HG02571 (cell line): Measurements from ENCODE around the gene TPRKB.
A peak's percentile ranks its signal among the peaks of the same experiment; 100 is the strongest.
"Not testable (repeated sequence)": the region's sequence is repeated elsewhere in the genome, so short reads cannot be mapped to it uniquely, and the experiment has no call there.

Source experiments
- ATAC-seq: cut with Tn5 transposase; IDR thresholded peaks from one replicate; pipeline ENCODE4 v1.9.1; 2021; ENCODE audit warnings: mild to moderate bottlenecking, moderate library complexity; ENCODE audit not compliant: unreplicated experiment

The TPRKB gene

DNA sequence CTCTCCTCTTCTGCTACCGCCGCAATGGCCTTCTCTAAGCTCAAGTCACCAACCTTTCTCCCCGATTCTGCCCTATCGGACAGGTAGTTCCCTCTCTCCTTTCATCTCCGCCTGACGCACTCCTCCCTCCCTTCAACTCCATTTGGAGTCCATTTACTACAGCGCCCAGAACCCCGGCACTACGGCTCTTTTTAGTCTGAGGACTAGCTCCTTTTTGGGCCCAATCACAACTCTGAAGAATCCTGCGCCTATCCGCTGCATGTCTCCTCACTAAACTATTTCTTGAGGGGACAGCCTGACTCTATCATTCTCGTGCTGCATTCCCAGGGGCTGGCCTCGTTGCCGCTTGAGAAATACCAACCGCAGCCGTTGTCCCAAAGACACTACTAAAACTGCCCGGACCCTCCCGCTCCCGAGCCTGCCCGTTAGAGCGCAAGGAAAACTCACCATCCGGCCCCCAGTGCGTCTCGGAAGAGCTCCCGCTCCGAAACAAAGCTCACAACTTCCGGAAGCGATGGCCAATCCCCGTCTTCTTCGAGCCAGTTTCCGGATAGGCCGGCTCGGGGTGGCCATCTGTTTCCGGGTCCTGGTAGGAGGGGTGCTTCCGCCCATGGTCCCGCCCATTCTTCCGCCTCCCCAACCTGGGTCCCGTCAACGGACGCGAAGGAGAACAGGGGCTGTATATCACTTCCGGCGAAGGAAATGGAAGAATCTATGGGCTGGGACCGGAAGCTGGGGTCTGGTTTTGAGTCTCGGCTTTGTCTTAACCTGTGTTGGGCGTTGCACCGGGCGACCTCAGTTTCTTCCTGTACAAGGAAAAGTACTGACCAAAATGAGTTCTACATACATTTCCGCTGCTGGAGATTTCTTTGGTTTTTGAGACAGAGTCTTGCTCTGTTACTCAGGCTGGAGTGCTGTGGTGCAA, at the start of gene TPRKB:
Gene TPRKB (minus strand): TSS at position 491 of the 925 bp plus-strand sequence. CDS start 2,776 bp downstream, outside the sequence.
- peak; percentile 97 for ATAC-seq

DNA sequence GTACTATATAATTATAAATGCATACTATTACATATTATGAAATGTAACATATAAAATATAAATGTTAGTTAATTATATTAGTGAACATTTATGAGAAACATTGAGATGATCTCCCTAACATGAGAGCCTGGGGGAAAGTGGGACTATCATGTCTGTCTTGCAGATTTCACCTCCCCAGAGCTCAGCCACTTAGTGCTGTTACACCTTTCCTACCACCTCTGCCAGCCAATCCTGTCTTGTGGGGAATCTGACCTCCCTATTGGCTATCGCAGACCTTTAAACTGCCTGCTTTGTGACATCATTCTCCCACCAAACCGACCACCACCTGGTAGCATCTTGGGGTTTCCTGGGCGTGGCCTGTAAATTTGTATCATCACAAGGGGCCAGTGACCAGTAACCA, 46.7 kb upstream of the TPRKB start, which contains the start of gene C2orf78:
Gene C2orf78 (plus strand): TSS at position 301 of the 400 bp plus-strand sequence. CDS start 127 bp downstream, outside the sequence.
- not testable (repeated sequence) for ATAC-seq

DNA sequence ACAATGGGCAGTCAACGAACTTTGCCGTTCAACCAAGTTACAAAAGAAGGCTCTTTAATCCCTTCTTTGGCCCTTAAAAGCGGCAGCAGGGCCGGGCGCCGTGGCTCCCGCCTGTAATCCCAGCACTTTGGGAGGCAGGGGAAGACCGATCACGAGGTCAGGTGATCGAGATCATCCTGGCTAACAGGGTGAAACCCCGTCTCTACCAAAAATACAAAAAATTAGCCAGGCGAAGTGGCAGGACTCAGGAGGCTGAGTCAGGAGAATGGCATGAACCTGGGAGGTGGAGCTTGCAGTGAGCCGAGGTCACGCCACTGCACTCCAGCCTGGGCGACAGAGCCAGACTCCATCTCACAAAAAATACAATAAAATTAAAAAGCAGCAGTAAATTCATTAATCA, 46.3 kb upstream of the TPRKB start:
- ATAC-seq: not testable (repeated sequence)

DNA sequence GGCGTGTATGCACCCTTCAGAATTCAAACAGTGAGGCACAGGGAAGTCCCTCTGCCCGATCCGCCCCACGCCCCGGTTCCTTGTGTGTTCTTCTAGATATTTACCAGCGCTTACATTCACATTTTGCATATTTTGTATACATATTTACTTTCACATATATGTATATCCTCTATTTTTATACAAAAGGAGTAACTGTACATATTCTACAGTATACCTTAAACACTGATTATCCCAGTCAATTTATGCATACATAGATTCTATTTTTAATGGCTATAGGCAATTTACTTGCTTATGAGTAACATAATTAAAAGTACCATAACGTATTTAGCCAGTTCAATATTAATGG, 43.1 kb upstream of the TPRKB start:
- ATAC-seq: no peak

DNA sequence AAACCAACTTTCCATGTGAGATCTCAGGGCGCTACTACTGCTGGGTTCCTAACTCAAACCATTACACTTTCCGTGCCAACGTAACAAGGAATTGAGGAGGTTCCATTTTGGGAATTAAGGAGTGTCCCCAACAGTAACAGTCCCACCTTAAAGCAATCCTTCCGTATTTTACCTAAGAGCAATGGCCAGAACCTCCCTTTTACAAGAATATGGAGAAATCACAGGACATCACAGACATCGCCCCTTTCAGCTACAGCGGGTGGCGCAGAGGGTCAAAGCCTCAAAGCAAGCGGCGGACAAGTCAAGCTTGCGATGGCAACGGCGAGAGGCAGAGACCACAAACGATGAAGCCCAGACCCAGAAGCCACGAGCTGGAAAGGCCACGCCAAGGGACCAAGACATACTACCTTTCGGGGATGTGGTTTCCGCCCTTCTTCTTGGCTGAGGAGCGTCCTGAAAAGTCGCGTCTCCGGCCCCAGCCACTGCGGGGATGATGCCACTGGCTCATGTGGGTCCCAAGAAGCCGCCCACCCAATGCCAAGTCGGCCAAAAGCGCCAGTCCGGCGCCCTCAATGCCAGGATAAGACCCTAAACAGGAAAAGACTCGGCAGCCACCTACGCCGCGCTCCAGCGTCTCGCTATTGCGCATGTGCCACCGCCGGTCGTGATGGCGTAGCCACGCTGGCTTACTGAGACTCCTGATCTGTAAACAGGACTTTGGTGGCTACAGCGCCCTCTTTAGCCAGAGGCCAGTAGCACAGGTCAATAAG, 42.5 kb upstream of the TPRKB start, which contains the start of gene DUSP11:
Gene DUSP11 (minus strand): TSS at position 637 of the 770 bp plus-strand sequence. CDS start 129 bp downstream, at position 508.
- peak; percentile 98 for ATAC-seq

DNA sequence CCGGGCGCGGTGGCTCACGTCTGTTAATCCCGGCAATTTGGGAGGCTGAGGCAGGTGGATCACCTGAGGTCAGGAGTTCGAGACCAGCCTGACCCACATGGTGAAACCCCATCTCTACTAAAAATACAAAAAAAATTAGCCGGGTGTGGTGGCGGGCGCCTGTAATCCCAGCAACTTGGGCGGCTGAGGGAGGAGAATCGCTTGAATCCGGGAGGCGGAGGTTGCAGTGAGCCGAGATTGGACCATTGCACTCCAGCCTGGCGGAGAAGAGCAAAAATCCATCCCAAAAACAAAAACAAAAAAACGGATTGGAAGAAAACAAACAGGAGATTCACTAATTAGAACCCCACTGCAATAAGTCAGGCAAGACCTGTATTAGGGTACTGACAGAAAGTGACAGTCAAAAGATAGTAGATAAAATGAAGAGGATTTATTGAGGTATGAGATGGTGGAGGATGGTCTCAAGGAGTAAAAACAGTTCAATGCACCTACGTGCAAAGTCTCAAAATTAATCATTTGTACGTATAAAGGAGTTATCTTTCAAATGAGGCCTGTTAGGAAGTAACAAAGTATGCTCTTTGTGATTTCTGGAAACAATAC, 41.8 kb upstream of the TPRKB start:
- not testable (repeated sequence) for ATAC-seq

DNA sequence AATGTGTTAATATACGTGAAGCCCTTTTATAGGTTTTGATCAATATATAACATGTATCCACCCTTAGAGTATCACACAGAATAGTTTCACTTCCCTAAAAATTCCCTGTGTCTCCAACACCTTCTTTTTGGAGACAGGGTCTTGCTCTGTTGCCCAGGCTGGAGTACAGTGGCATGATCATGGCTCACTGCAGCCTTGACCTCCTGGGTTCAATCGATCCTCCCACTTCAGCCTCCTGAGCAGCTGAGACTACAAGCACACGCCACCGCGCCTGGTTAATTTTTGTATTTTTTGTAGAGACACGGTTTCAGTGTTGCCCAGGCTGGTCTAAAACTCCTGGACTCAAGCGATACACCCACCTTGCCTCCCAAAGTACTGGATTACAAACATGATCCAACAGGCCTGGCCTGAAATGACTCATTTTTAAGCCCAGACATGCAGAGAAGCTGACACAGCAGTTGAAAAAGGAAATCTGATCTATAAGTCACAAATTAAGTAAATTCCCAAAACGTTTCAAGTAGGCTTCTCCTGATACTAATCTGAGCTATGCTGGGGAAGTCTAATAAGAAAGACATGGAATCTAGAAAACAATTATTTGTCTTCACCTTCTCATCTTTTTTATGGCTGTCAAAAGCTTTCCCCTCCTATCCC, 39.8 kb upstream of the TPRKB start:
- ATAC-seq: no peak

DNA sequence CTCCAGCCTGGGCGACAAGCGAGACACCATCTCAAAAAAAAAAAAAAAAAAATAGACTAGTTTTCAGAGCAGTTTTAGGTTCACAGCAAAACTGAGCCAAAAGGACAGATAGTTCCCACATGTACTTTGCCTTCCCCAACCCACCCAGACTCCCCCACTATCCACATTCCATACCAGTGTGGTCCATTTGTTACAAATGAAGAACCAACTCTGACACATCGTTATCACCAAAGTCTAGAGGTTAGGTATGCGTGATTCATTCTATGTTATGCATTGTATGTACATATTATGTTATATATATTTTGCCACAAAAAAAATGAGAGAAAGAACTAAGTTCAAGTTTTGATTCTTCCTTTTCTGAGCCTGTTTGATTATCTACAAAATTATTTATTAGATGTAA, 39.2 kb upstream of the TPRKB start:
- ATAC-seq: no peak

DNA sequence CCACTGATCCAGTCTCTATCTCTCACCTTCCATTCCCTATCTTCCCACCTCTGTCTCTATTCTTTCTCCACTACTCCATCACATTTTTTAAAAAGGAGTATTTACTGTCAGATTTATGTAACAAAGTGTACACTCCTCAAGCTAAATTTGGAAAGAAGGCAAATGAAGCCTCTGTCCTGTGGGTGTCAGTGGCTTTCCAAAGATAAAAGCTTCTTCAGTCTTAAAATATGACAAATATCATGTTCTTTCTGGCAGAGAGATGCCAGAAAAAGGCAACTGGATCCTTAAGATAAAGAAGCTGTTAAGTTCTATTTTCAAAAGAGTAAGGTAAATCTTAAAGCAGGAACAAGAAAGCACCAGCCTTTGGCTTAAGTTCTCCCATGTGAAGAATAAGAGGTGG, 35.7 kb upstream of the TPRKB start:
- ATAC-seq: no peak

DNA sequence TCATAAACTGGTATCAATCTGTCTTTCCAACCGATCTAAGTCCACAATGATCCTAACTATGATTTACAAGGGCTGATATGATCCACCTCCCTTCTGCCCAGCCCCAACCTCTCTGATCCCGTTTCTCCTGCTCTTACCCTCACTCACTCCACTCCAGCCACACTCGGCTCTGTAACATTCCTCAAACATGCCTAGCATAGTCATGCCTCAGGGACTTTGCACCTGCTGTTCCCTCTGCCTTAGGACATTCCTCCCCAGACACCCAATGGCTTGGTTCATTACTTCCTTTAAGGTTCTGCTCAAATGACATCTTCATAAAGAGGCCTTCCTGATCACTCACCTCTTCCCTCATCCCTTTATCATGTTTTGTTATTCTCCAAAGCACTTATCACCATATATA, 33.6 kb upstream of the TPRKB start:
- no peak for ATAC-seq

DNA sequence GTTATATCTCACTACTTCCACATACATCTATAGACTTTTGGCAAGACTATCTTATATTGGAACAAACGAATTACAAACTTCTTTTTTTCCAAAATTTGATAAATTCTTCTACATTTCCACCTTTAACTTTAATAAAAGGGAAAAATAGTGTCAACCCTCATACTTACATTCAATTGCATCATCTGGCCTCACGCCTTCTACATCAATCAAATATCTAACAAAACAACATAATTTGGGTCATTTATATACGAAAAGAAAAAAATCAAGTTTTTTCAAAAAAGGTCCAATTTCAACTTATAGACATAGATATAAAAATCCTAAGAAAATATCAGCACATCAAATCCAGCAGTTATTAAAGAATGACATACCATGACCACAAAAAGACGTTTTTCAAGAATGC, 29.8 kb upstream of the TPRKB start:
- ATAC-seq: no peak

DNA sequence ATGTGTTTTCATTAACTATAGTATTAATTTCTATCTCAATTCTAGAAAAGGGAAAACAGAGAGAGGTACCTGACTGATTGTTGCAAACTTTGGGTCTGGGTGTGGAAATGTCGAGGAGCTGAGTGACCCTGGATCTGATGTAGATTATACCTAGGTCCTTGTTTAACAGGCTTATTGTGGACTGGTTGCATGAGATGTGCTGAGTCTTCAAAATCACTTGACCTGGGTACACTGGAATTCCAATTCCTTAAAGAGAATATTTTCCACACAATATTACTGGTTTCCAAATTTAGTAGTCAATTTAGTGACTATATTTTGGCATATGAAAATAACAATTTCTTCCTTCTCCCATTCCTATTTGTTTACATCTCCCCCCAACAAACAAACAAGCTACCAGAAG, 29.2 kb upstream of the TPRKB start:
- no peak for ATAC-seq

DNA sequence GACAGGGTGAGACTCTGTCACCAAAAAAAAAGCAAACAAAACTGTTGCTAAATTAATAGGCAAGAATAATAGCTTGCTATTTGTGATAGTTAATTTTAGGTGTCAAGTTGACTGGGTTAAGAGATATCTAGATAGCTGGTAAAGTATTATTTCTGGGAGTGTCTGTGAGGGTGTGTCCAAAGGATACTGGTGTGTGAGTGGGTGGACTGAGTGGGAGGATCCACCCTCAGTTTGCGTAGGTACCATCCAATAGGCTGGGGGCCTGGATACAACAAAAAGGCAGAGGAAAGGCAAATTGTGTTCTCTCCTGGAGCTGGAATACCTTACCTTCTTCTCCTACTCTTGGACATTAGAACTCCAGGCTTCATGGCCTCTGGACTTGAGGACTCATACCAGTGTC, 27.8 kb upstream of the TPRKB start:
- ATAC-seq: no peak

DNA sequence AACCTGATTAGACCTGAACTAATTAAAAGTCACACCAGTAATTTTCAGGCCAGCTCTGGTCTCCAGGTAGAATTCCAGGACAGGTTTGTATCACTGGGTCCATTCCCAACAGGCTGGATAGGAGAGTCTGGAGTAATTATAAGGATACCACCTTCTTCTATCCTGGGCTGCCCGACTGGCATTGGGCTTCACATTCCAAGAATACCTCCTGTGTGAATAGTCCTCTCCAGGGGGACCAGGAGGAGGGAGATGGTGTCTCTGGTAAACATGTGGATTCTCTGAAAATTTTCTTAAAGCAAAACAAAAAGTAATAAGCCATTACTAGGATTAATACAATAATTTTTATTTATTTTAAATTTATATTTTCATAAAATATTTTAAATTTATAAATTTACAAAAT, 25.4 kb upstream of the TPRKB start:
- no peak for ATAC-seq

DNA sequence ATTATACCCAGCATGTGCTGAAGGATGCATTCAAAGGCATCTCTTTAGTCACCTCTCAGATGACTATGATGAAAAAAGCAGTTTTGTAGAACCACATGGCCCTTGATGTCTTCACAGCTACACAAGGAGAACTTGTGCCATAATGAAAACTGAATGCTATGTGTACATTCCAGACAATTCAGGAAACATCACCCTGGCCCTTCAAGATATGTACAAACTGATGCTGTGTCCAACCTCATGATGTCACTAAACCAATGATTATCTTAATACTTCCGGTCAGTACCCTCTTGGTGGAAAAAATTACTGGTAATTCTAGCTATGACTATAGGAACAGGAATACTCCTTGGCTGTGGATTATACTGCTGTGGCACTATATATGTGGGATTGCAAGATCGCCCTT, 22.8 kb upstream of the TPRKB start:
- ATAC-seq: no peak

DNA sequence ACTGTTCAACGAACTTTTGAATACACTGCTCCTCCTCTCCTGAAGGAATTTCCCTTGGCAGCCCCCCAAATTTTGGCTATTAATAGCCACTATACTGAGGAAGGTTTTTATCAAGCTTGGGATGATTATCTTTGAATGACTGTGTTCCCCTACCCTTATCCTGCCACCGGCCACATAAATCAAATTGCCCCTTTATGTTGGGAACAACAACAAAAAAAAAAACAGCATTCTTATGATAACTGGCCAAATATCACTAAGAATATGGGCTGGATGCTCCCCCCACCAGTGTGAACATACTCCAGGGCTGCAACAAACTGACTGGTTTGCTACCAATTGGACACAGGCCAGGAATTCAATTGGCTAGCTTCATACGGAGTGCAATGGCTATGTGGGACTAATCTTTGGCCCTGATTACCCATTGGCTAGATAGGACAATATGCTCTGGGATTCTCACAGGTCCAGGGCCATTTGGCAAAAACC, 22.2 kb upstream of the TPRKB start:
- ATAC-seq: no peak

DNA sequence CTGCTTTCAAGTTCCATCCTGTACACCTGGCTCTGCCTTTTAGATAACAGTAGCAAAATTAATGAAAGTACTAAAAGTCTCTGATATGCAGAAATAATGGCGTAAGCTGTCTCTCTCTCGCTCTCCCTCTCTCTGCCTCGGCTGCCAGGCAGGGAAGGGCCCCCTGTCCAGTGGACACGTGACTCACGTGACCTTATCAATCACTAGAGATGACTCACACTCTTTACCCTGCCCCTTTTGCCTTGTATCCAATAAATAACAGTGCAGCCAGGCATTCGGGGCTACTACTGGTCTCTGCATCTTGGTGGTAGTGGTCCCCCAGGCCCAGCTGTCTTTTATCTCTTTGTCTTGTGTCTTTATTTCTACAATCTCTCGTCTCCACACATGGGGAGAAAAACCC, 17.2 kb upstream of the TPRKB start:
- ATAC-seq: not testable (repeated sequence)

DNA sequence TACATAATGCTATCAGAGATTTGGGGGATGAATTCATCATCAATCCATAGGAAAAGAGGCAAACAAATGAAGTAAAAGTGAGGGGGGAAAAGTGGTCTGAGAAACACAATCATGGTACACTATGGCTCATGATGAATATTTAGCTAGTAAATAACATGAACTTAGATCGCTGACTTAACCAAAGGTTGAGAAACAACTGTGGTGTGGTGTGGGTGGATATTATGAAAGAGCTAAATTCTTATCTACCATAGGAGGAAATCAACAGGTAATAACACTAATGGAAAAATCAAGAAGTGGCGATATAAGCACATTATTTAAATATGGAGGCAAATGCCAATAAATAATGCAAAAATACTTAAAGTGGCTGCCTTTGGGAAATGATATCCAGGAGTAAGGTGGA, 12.2 kb upstream of the TPRKB start:
- ATAC-seq: no peak

DNA sequence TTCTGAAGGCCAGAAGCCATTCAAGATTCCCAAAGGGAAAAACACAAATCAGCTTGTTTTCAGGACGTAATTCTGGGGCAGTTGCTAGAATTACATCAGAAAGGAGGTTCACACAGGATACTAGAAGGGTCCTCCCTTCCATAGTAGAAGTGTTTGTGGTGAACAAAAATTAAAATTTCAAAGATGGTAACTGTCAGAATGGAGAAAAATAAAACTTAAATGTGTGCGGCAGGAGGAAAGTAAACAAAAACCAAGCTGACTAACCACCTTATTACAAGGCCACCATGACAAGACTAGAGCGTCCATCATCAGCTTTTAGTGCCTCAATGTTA, 9.7 kb upstream of the TPRKB start:
- ATAC-seq: no peak

DNA sequence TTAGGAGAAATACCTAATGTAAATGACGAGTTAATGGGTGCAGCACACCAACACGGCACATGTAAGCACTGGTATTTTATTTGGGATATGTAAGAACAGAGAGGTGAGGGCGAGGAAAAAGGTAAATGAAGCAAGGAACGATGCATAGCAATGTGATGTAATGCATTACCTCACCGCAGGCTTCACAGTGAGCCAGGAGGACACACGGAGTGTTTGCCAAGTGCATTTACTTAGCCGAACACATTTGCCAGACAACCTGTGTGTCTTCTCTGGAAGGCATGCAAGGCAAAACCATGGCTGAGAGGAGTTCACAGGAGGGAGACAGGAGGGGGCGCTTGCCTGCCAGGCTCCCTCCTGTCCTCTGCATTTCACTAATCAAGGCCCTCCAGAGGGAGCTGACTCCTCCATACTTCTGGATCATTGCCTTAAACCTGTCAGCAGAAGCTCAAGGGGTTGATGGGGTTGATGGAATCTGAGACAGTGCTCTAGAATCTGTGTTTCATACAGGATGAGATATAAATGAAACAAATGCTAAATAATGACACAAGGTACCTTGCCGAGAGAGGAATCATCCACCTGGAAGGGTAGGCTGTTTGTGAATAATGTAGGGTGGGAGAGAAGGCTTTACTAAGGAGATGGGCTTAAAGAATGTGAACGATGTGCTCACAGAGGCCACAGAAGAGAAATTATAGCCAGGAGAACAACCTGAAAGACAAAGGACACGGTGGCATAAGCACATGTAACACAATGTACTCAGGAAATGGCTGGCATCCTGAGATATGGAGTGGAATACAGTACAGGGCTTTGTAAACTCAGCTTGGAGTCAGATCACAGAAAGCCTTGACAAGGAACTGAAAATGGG, 9.1 kb upstream of the TPRKB start:
- ATAC-seq: no peak
